ENCODE data around the gene PLEKHA8.

The PLEKHA8 gene

DNA sequence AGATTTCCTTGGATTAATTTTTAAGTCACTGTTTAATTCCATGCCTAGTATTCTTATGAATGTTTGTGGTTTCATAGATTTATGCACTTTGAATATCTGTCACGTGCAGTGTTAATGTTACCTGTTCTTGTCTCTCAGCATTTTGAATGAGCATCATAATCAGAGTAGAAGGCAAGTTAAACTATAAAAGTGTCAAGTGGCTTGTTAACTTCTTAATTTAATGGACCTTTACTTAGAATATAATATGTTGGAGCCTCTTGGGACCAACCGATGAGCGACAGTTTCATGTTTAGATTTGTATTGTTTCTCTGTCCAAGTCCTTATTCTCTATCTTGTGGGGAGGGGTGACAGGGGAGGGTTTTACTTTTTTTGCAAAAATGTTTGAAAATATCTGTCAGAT lies 56.0 kb downstream of the PLEKHA8 start:
- H3K27ac ChIP-seq: no peak overlapping the region
- TF ChIP-seq, protein P1, sequence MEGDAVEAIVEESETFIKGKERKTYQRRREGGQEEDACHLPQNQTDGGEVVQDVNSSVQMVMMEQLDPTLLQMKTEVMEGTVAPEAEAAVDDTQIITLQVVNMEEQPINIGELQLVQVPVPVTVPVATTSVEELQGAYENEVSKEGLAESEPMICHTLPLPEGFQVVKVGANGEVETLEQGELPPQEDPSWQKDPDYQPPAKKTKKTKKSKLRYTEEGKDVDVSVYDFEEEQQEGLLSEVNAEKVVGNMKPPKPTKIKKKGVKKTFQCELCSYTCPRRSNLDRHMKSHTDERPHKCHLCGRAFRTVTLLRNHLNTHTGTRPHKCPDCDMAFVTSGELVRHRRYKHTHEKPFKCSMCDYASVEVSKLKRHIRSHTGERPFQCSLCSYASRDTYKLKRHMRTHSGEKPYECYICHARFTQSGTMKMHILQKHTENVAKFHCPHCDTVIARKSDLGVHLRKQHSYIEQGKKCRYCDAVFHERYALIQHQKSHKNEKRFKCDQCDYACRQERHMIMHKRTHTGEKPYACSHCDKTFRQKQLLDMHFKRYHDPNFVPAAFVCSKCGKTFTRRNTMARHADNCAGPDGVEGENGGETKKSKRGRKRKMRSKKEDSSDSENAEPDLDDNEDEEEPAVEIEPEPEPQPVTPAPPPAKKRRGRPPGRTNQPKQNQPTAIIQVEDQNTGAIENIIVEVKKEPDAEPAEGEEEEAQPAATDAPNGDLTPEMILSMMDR (conservative IDR thresholded peaks at IDR 0.05): no peak

- no peak overlapping the region for H3K27ac ChIP-seq
- TF ChIP-seq, protein P1 (conservative IDR thresholded peaks at IDR 0.05): no peak
Observed at GRCh38 chr7:30086529-30086928, 58.3 kb downstream of the PLEKHA8 start.

GRCh38 chr7:30087371-30087770 lies 59.2 kb downstream of the PLEKHA8 start:
- TF ChIP-seq, protein P1 (conservative IDR thresholded peaks at IDR 0.05): no peak
- H3K27ac ChIP-seq: no peak overlapping the region

- H3K27ac ChIP-seq: no peak overlapping the region
- TF ChIP-seq, protein P1 (conservative IDR thresholded peaks at IDR 0.05): no peak
Observed at GRCh38 chr7:30088362-30088761, 60.1 kb downstream of the PLEKHA8 start.

DNA sequence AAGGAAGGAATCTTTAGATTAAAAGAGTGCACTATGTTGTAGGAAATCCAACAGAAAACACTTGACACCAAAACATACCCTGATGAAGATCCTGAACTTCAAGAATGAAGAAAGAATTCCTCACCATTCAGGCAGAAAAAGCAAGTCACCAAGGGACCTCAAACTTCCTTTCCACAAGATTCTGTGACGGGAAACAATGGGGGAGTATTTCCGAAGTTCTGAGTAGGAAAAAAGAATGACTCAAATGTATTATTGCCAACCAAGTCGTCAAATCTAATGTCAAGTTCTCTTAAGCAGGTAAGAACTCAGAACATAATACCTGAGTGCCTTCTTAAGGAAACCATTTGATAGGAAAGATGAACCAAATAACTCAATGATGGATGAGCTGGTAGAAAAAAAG lies 61.9 kb downstream of the PLEKHA8 start:
- TF ChIP-seq, protein P1 (conservative IDR thresholded peaks at IDR 0.05): no peak
- H3K27ac ChIP-seq: no peak overlapping the region

DNA sequence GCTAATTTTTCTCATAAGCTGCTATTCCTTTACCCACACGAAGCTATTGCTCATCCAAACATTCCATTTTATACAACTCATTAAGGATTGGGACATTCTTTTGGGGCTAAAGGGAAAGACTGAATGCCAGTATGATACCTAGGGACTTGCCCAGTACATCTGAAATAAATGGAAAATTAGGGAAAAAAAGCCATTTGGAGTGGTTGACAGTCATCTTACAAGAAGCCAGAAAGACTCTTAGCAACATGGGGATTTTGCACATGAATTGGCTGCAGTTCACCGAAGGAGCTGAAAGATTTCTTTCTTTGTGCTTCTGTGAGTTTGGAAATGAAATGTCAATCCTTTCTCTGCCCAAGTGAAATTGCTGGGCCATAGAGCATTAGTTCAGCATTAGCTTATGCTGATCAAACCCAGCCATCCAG lies 63.3 kb downstream of the PLEKHA8 start:
- no peak overlapping the region for H3K27ac ChIP-seq
- TF ChIP-seq, protein P1 (conservative IDR thresholded peaks at IDR 0.05): no peak

DNA sequence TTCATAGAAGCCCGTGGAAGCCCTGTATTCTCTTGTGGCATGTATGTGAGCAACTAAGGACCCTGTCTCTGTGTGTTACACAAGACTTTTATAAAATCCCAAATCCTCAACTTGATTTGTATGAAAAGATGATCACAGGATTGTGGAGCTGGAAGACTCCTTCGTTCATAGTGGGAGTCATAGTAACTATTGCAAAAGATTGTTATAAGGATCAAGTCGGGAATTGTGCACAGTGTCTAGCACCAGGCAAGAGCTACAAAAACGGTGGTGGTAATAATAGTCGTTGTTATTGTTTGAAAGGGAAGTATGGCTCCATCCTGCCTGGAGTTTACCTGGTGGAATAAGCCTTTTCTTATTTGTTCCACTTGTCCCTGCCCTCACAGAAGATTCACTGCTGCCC lies 63.8 kb downstream of the PLEKHA8 start:
- TF ChIP-seq, protein P1 (conservative IDR thresholded peaks at IDR 0.05): no peak
- no peak overlapping the region for H3K27ac ChIP-seq

Data from VCaP (cell line).